C4-2B (cell line): ENCODE measurements around the gene FGF11.

Experiments
- CTCF ChIP-seq: fragments of 450-650 bp; conservative IDR thresholded peaks from 2 replicates; pipeline ENCODE4 v1.5.1; 2017; ENCODE audit warnings: mild to moderate bottlenecking
- ZFX ChIP-seq: fragments of 450-650 bp; IDR thresholded peaks from 2 replicates; pipeline ENCODE4 v1.6.1; 2017

- TF ChIP-seq CTCF, result no peak
- no peak for TF ChIP-seq ZFX
Observed at GRCh38 chr17:7440834-7441195, 1.5 kb downstream of the FGF11 start.
